H9 (cell line): ENCODE data around the gene GHRHR. TPM values are rescaled to one million over a fixed set of nuclear protein-coding genes. Genes with fewer than 3 reads are reported as not detected.

Source experiments
- DNase-seq: peaks from one replicate; pipeline ENCODE4 v3.0.0-alpha.2; 2017
- H2AFZ ChIP-seq: one replicate; pipeline ENCODE4 v1.6.1; 2013; ENCODE audit warnings: mild to moderate bottlenecking, low read length, control low read depth, moderate library complexity
- H2AK5ac ChIP-seq: 2 replicates; pipeline ENCODE4 v1.6.1; 2013; ENCODE audit warnings: low read length, control low read depth, mixed read lengths; ENCODE audit not compliant: insufficient read length
- H2BK120ac ChIP-seq: one replicate; pipeline ENCODE4 v1.6.1; 2013; ENCODE audit warnings: low read depth, mild to moderate bottlenecking, low read length, control low read depth, inconsistent platforms; ENCODE audit not compliant: poor library complexity, severe bottlenecking
- H2BK12ac ChIP-seq: 2 replicates; pipeline ENCODE4 v1.6.1; 2013; ENCODE audit warnings: low read length, control low read depth, mixed read lengths, low read depth; ENCODE audit not compliant: insufficient read length
- H2BK15ac ChIP-seq: 2 replicates; pipeline ENCODE4 v1.6.1; 2013; ENCODE audit warnings: low read depth, low read length, control low read depth
- H2BK20ac ChIP-seq: one replicate; pipeline ENCODE4 v1.6.1; 2013; ENCODE audit warnings: low read depth, mild to moderate bottlenecking, low read length, control low read depth, inconsistent platforms; ENCODE audit not compliant: poor library complexity, severe bottlenecking
- H2BK5ac ChIP-seq: 2 replicates; pipeline ENCODE4 v1.6.1; 2013; ENCODE audit warnings: low read length, control low read depth, mixed read lengths; ENCODE audit not compliant: insufficient read length
- H3K14ac ChIP-seq: 2 replicates; pipeline ENCODE4 v1.6.1; 2013; ENCODE audit warnings: low read length, control low read depth; ENCODE audit not compliant: insufficient read depth
- H3K18ac ChIP-seq: 2 replicates; pipeline ENCODE4 v1.6.1; 2013; ENCODE audit warnings: low read depth, mild to moderate bottlenecking, mixed read lengths, low read length, control low read depth; ENCODE audit not compliant: insufficient read length
- H3K23ac ChIP-seq: 2 replicates; pipeline ENCODE4 v1.6.1; 2013; ENCODE audit warnings: low read length, control low read depth, mixed read lengths, low read depth; ENCODE audit not compliant: insufficient read length
- H3K23me2 ChIP-seq: 2 replicates; pipeline ENCODE4 v1.6.1; 2013; ENCODE audit warnings: low read depth, mild to moderate bottlenecking, mixed read lengths, low read length, control low read depth; ENCODE audit not compliant: insufficient read length, poor library complexity, severe bottlenecking
- H3K27ac ChIP-seq: 2 replicates; pipeline ENCODE4 v1.5.1; 2013; ENCODE audit warnings: low read length, control low read depth, mixed read lengths, low read depth; ENCODE audit not compliant: insufficient read length
- H3K27me3 ChIP-seq: 2 replicates; pipeline ENCODE4 v1.6.1; 2013; ENCODE audit warnings: low read length, control low read depth, inconsistent platforms; ENCODE audit not compliant: insufficient read depth
- H3K4ac ChIP-seq: 2 replicates; pipeline ENCODE4 v1.6.1; 2013; ENCODE audit warnings: low read depth, mild to moderate bottlenecking, control low read depth, inconsistent platforms, low read length, moderate library complexity
- H3K4me1 ChIP-seq: 2 replicates; pipeline ENCODE4 v1.6.1; 2013; ENCODE audit warnings: low read length, control low read depth, inconsistent platforms; ENCODE audit not compliant: insufficient read depth
- H3K4me2 ChIP-seq: 2 replicates; pipeline ENCODE4 v1.6.1; 2013; ENCODE audit warnings: low read length, control low read depth, mixed read lengths; ENCODE audit not compliant: insufficient read length, insufficient read depth
- H3K56ac ChIP-seq: 2 replicates; pipeline ENCODE4 v1.6.1; 2013; ENCODE audit warnings: low read depth, mild to moderate bottlenecking, mixed read lengths, low read length, control low read depth; ENCODE audit not compliant: insufficient read length
- H3K79me1 ChIP-seq: 2 replicates; pipeline ENCODE4 v1.6.1; 2013; ENCODE audit warnings: low read depth, mild to moderate bottlenecking, moderate library complexity, low read length, control low read depth, inconsistent platforms; ENCODE audit not compliant: insufficient read depth, poor library complexity, severe bottlenecking
- H3K79me2 ChIP-seq: 2 replicates; pipeline ENCODE4 v1.6.1; 2013; ENCODE audit warnings: low read length, control low read depth, inconsistent platforms; ENCODE audit not compliant: insufficient read depth
- H3K9ac ChIP-seq: 2 replicates; pipeline ENCODE4 v1.6.1; 2013; ENCODE audit warnings: low read length, control low read depth, mixed read lengths; ENCODE audit not compliant: insufficient read length; ENCODE audit errors: extremely low read depth
- H3K9me3 ChIP-seq: one replicate; pipeline ENCODE4 v1.6.1; 2013; ENCODE audit warnings: low read depth, low read length, inconsistent platforms; ENCODE audit not compliant: control insufficient read depth
- H3T11ph ChIP-seq: one replicate; pipeline ENCODE4 v1.6.1; 2013; ENCODE audit warnings: mild to moderate bottlenecking, low read length, control low read depth, inconsistent platforms
- H4K20me1 ChIP-seq: one replicate; pipeline ENCODE4 v1.6.1; 2013; ENCODE audit not compliant: control insufficient read depth, insufficient read length, insufficient read depth
- H4K5ac ChIP-seq: 2 replicates; pipeline ENCODE4 v1.6.1; 2013; ENCODE audit warnings: low read depth, mild to moderate bottlenecking, mixed read lengths, low read length, control low read depth; ENCODE audit not compliant: insufficient read length
- H4K8ac ChIP-seq: replicated peaks from 2 replicates; pipeline ENCODE4 v1.6.1; 2013; ENCODE audit warnings: low read length, control low read depth, mixed read lengths, low read depth; ENCODE audit not compliant: insufficient read length
- H4K91ac ChIP-seq: 2 replicates; pipeline ENCODE4 v1.6.1; 2013; ENCODE audit warnings: low read depth, mild to moderate bottlenecking, moderate library complexity, mixed read lengths, low read length, control low read depth; ENCODE audit not compliant: insufficient read length
- H3K27ac Mint-ChIP-seq, 3 experiments: 2 replicates in 2 of 3; 3 replicates in 1 of 3; pipeline ENCODE4 v1.8.0; 2020 to 2021; ENCODE audit warnings: mixed read lengths in 3 of 3, mild to moderate bottlenecking in 1 of 3, moderate library complexity in 1 of 3
- H3K27me3 Mint-ChIP-seq: 2 replicates; pipeline ENCODE4 v1.8.0; 2021; ENCODE audit warnings: low read depth, mild to moderate bottlenecking, moderate library complexity, mixed read lengths
- H3K36me3 Mint-ChIP-seq, 3 experiments: 2 replicates in 2 of 3; 3 replicates in 1 of 3; pipeline ENCODE4 v1.8.0; 2020 to 2021; ENCODE audit warnings: low read depth in 3 of 3, mixed read lengths in 3 of 3; ENCODE audit not compliant: insufficient read depth in 1 of 3
- H3K4me1 Mint-ChIP-seq, 2 experiments: 2 replicates each; pipeline ENCODE4 v1.8.0; 2020; ENCODE audit warnings: mixed read lengths in 2 of 2
- H3K4me3 Mint-ChIP-seq, 2 experiments: 2 replicates in 1 of 2; 3 replicates in 1 of 2; pipeline ENCODE4 v1.8.0; 2020 to 2021; ENCODE audit warnings: mild to moderate bottlenecking in 2 of 2, mixed read lengths in 2 of 2, moderate library complexity in 1 of 2
- H3K9me3 Mint-ChIP-seq, 2 experiments: 2 replicates in 1 of 2; 3 replicates in 1 of 2; pipeline ENCODE4 v1.8.0; 2020; ENCODE audit warnings: mild to moderate bottlenecking in 2 of 2, mixed read lengths in 2 of 2, moderate library complexity in 1 of 2
- WGBS: extraction: QIAGEN DNeasy Blood & Tissue Kit; methylation state at CpG from one replicate; pipeline ENCODE4 v1.1.7; 2013; ENCODE audit warnings: missing lambda C conversion rate, low lambda C conversion rate, mixed read lengths; ENCODE audit not compliant: insufficient read length; ENCODE audit errors: extremely low coverage; 5-methylcytosine and 5-hydroxymethylcytosine counted together
- total RNA-seq: library from RNA; stranded (reverse); gene quantifications from 2 replicates; pipeline ENCODE4 v1.2.1, GENCODE V29; 2021
- TF ChIP-seq, protein P1 (sequence below): fragments of 200-600 bp; sonication (generic); conservative IDR thresholded peaks from 3 replicates; pipeline ENCODE4 v1.8.0; 2021; ENCODE audit warnings: antibody characterized with exemption, mild to moderate bottlenecking

The GHRHR gene
- total RNA-seq, 1 experiment from 2014 or later: 7.4 TPM

- TF ChIP-seq, protein P1, sequence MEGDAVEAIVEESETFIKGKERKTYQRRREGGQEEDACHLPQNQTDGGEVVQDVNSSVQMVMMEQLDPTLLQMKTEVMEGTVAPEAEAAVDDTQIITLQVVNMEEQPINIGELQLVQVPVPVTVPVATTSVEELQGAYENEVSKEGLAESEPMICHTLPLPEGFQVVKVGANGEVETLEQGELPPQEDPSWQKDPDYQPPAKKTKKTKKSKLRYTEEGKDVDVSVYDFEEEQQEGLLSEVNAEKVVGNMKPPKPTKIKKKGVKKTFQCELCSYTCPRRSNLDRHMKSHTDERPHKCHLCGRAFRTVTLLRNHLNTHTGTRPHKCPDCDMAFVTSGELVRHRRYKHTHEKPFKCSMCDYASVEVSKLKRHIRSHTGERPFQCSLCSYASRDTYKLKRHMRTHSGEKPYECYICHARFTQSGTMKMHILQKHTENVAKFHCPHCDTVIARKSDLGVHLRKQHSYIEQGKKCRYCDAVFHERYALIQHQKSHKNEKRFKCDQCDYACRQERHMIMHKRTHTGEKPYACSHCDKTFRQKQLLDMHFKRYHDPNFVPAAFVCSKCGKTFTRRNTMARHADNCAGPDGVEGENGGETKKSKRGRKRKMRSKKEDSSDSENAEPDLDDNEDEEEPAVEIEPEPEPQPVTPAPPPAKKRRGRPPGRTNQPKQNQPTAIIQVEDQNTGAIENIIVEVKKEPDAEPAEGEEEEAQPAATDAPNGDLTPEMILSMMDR: no peak
- H4K8ac ChIP-seq: no peak overlapping the region
Measured at GRCh38 chr7:30927040-30927439, 36.7 kb upstream of the GHRHR start.

More at GRCh38 chr7:30927040-30927439, 36.7 kb upstream of the GHRHR start:
- no peak overlapping the region for H3K23ac ChIP-seq
- H3K4me2 ChIP-seq: no peak overlapping the region
- H4K5ac ChIP-seq: no peak overlapping the region
- H2BK5ac ChIP-seq: no peak overlapping the region
- H2BK20ac ChIP-seq: no peak overlapping the region
- H3K23me2 ChIP-seq: no peaks in the 10 kb centered on the region
- Mint-ChIP-seq H3K4me3 (no peak overlapping the region), H3K4me1 (peaks cover 0 to 3% of the 10 kb centered on the region in 2 experiments; a peak in 2 of 4 replicates), H3K27me3 (peaks cover 50% of the 10 kb centered on the region), H3K27ac (no peak overlapping the region), H3K36me3 (no peaks in the 10 kb centered on the region), H3K9me3 (no peaks in the 10 kb centered on the region; a peak in 1 of 5 replicates)
- H3K18ac ChIP-seq: no peak overlapping the region
- H2AK5ac ChIP-seq: no peak overlapping the region
- no peak overlapping the region for H2BK12ac ChIP-seq
- H3K27ac ChIP-seq: no peak overlapping the region
- no CpG with 5 or more reads among the region's 3 CpGs for WGBS
- H3T11ph ChIP-seq: no peak overlapping the region
- H3K9ac ChIP-seq: no peak overlapping the region
- H3K4me1 ChIP-seq: no peaks in the 10 kb centered on the region
- H3K9me3 ChIP-seq: no peaks in the 10 kb centered on the region
- no peaks in the 10 kb centered on the region for H4K20me1 ChIP-seq
- no peaks in the 10 kb centered on the region for H3K79me1 ChIP-seq
- H2AFZ ChIP-seq: no peak overlapping the region
- no peak for DNase-seq
- no peak overlapping the region for H2BK120ac ChIP-seq
- no peak overlapping the region for H3K56ac ChIP-seq
- H3K4ac ChIP-seq: no peak overlapping the region
- H3K14ac ChIP-seq: no peak overlapping the region
- H3K79me2 ChIP-seq: no peaks in the 10 kb centered on the region
- H2BK15ac ChIP-seq: no peak overlapping the region
- no peaks in the 10 kb centered on the region for H3K27me3 ChIP-seq
- H4K91ac ChIP-seq: no peak overlapping the region
